DOHH2 (cell line): ENCODE data around the gene DZANK1.

ENCODE experiments used
- CTCF ChIP-seq: fragments of 200-600 bp; sonication (generic); IDR thresholded peaks from one replicate; pipeline ENCODE4 v1.5.1; 2014; ENCODE audit warnings: antibody characterized with exemption, mild to moderate bottlenecking, low read depth, low read length; ENCODE audit not compliant: poor library complexity, severe bottlenecking
- EZH2phosphoT487 ChIP-seq: fragments of 200-600 bp; sonication (generic); IDR thresholded peaks from 2 replicates; pipeline ENCODE4 v1.6.1; 2017; ENCODE audit warnings: borderline replicate concordance, mild to moderate bottlenecking, antibody characterized with exemption, low read length, moderate library complexity, mixed read lengths

- TF ChIP-seq CTCF (no peak), EZH2phosphoT487 (no peak)
Measured at GRCh38 chr20:18405826-18406225, 61.0 kb downstream of the DZANK1 start.
